Ovary (tissue), 9 donors: Measurements from ENCODE around the gene ATXN7. TPM values are rescaled to one million over a fixed set of nuclear protein-coding genes. Genes with fewer than 3 reads are reported as not detected.

Experiments
- DNase-seq, 5 donors: peaks; one replicate each; pipeline ENCODE4 v3.0.0-alpha.2; 2019 to 2020
- H3K27ac ChIP-seq, 2 donors: fragments of 200-600 bp; one replicate each; pipeline versions ENCODE4 v1.5.1 to v1.8.0; 2019 to 2022
- H3K27me3 ChIP-seq: fragments of 200-600 bp; one replicate; pipeline ENCODE4 v1.8.0; 2022
- H3K36me3 ChIP-seq: fragments of 200-600 bp; sonication (generic); one replicate; pipeline ENCODE4 v1.5.1; 2019
- H3K4me1 ChIP-seq: one replicate; pipeline ENCODE4 v1.8.1; 2013; ENCODE audit warnings: mild to moderate bottlenecking, moderate library complexity; ENCODE audit not compliant: insufficient read depth
- H3K4me3 ChIP-seq: fragments of 200-600 bp; sonication (generic); one replicate; pipeline ENCODE4 v1.5.1; 2017
- H3K9me3 ChIP-seq, 2 donors: fragments of 200-600 bp in 1 of 2; sonication (generic) in 1 of 2; one replicate each; pipeline versions ENCODE4 v1.5.1 to v1.8.1; 2013 to 2019; ENCODE audit warnings: mild to moderate bottlenecking in 1 of 2, moderate library complexity in 1 of 2
- CTCF ChIP-seq, 3 donors: fragments of 450-650 bp in 2 of 3; fragments of 200-600 bp in 1 of 3; IDR thresholded peaks; one replicate each; pipeline versions ENCODE4 v1.5.1 to v1.8.0; 2016 to 2022; ENCODE audit warnings: antibody characterized with exemption in 3 of 3, mild to moderate bottlenecking in 1 of 3
- EP300 ChIP-seq: sonication (generic); formaldehyde crosslinking; IDR thresholded peaks from one replicate; pipeline ENCODE4 v1.6.1; 2017; ENCODE audit warnings: antibody characterized with exemption
- POLR2A ChIP-seq: fragments of 450-650 bp; IDR thresholded peaks from one replicate; pipeline ENCODE4 v1.6.1; 2017; ENCODE audit warnings: antibody characterized with exemption, mild to moderate bottlenecking, moderate library complexity
- WGBS, 3 donors: extraction: QIAGEN DNeasy Blood & Tissue Kit in 1 of 3; methylation state at CpG; one replicate each; pipeline versions ENCODE4 v1.1.5 to v1.1.7; 2013 to 2017; 5-methylcytosine and 5-hydroxymethylcytosine counted together
- intact Hi-C, 4 donors: fragments of 100-400 bp; cut with DNase I; formaldehyde crosslinking; loops; one replicate each; pipeline versions ENCODE4 v1.11.0 to v1.15.1; 2022 to 2023
- polyA plus RNA-seq, 2 donors: library from polyadenylated mRNA; stranded (reverse); fragments of 200-250 nt in 1 of 2; fragments of 350-450 nt in 1 of 2; fragmentation: Illumina TruSeq in 1 of 2; extraction: RNeasy Lipid Tissue Mini Kit (QIAGEN cat#74804) in 1 of 2; gene quantifications; one replicate each; pipeline ENCODE4 v1.2.3, GENCODE V29; 2013 to 2014
- total RNA-seq, 7 donors: library from RNA; depleted of rRNA in 2 of 7; stranded (reverse); fragments of >200 nt in 2 of 7; fragmentation: NEBNext Ultra II Directional in 3 of 7; extraction: Animal tissue kit (Norgen Biotek cat#: 25700) in 3 of 7; gene quantifications; one replicate each; pipeline versions ENCODE4 v1.1.0 to v1.2.4, GENCODE V29; 2016 to 2023
- donor health status: DM: no; HTN: no; CAD: no; lungs with moderate emphysema.
- donor health status: DM: no; HTN: no; CAD: no.
- donor health status: Bipolar disorder and iron deficiency.
- donor health status: DM: yes; HTN: yes; CAD: no.
- donor health status: DM: no; HTN: no; CAD: no.
- donor health status: DM: yes; HTN: yes; CAD: no.

ATXN7 gene
- total and polyA plus RNA-seq, 9 donors: 4.3 to 47.0 (median 27.7) TPM

- TF ChIP-seq CTCF (IDR thresholded peaks at IDR 0.05) (no peak), POLR2A (no peak), EP300 (no peak)
- intact Hi-C loops: no loop called here
- no peak overlapping the region for H3K4me3 ChIP-seq
- H3K4me1 ChIP-seq: no peaks in the 10 kb centered on the region
- no peaks in the 10 kb centered on the region for H3K36me3 ChIP-seq
- WGBS, 3 donors: 74 to 87% (median 83%) methylated on average over 3 of the region's 3 CpGs
- H3K27ac ChIP-seq: no peak overlapping the region
- DNase-seq: no peak
- H3K27me3 ChIP-seq: no peaks in the 10 kb centered on the region
- H3K9me3 ChIP-seq: no peaks in the 10 kb centered on the region
These were observed 23.2 kb downstream of the ATXN7 start for GRCh38 chr3:63886858-63887257.

- no peaks in the 10 kb centered on the region for H3K9me3 ChIP-seq
- H3K4me1 ChIP-seq: peaks cover 3% of the 10 kb centered on the region
- no peak for DNase-seq
- TF ChIP-seq POLR2A (no peak), EP300 (no peak), CTCF (IDR thresholded peaks at IDR 0.05) (no peak)
- WGBS, 3 donors: 96 to 99% (median 98%) methylated on average over 5 of the region's 5 CpGs
- intact Hi-C loops: no loop called here
- H3K27ac ChIP-seq: no peak overlapping the region
- no peaks in the 10 kb centered on the region for H3K27me3 ChIP-seq
- H3K4me3 ChIP-seq: no peak overlapping the region
- no peaks in the 10 kb centered on the region for H3K36me3 ChIP-seq
These were observed 27.9 kb downstream of the ATXN7 start for GRCh38 chr3:63891518-63891917.

GRCh38 chr3:63892773-63893352 is 29.2 kb downstream of the ATXN7 start:
- WGBS, 3 donors: 94 to 100% (median 96%) methylated on average over 1 of the region's 1 CpG

GRCh38 chr3:63895422-63896189 is 31.9 kb downstream of the ATXN7 start:
- Histone ChIP-seq H3K4me1 (peaks cover 3% of the 10 kb centered on the region), H3K27ac (no peak overlapping the region), H3K36me3 (no peaks in the 10 kb centered on the region), H3K4me3 (no peak overlapping the region), H3K9me3 (no peaks in the 10 kb centered on the region), H3K27me3 (no peaks in the 10 kb centered on the region)
- no peak for DNase-seq
- intact Hi-C loops: no loop called here
- TF ChIP-seq POLR2A: no peak
- no peak for TF ChIP-seq CTCF (IDR thresholded peaks at IDR 0.05)
- no peak for TF ChIP-seq EP300
- WGBS, 3 donors: 78 to 83% (median 80%) methylated on average over 5 of the region's 5 CpGs

More at GRCh38 chr3:63892773-63893352, 29.2 kb downstream of the ATXN7 start:
- Histone ChIP-seq H3K27ac (no peak overlapping the region), H3K4me3 (no peak overlapping the region), H3K4me1 (peaks cover 3% of the 10 kb centered on the region), H3K36me3 (no peaks in the 10 kb centered on the region), H3K9me3 (no peaks in the 10 kb centered on the region), H3K27me3 (no peaks in the 10 kb centered on the region)
- no peak for DNase-seq
- TF ChIP-seq POLR2A (no peak), CTCF (IDR thresholded peaks at IDR 0.05) (no peak), EP300 (no peak)
- intact Hi-C loops: no loop called here
